Activated naive CD8-positive, alpha-beta T cell treated with anti-CD3 and anti-CD28 coated beads, Interleukin-2, amount 50 U/mL, for 24 hours (primary cell): ENCODE data around the gene THSD7B.
"Not testable (repeated sequence)": the region's sequence is repeated elsewhere in the genome, so short reads cannot be mapped to it uniquely, and the experiment has no call there.

ENCODE experiments used
- ATAC-seq: fragments of 150-1000 bp; cut with Tn5 transposase; one replicate; pipeline ENCODE4 v1.10.0; 2021
- DNase-seq: peaks from one replicate; pipeline ENCODE4 v3.0.0; 2021
- H3K27ac Mint-ChIP-seq: one replicate; pipeline ENCODE4 v1.8.0; 2021; ENCODE audit warnings: mild to moderate bottlenecking, mixed read lengths
- H3K27me3 Mint-ChIP-seq: one replicate; pipeline ENCODE4 v1.8.0; 2021; ENCODE audit warnings: mixed read lengths
- H3K36me3 Mint-ChIP-seq: one replicate; pipeline ENCODE4 v1.8.0; 2021; ENCODE audit warnings: low read depth, mixed read lengths
- H3K4me1 Mint-ChIP-seq: one replicate; pipeline ENCODE4 v1.8.0; 2021; ENCODE audit warnings: mixed read lengths
- H3K4me3 Mint-ChIP-seq: one replicate; pipeline ENCODE4 v1.8.0; 2021; ENCODE audit warnings: mild to moderate bottlenecking, moderate library complexity, mixed read lengths
- H3K9me3 Mint-ChIP-seq: one replicate; pipeline ENCODE4 v1.8.0; 2021; ENCODE audit warnings: mixed read lengths

The THSD7B gene

DNA sequence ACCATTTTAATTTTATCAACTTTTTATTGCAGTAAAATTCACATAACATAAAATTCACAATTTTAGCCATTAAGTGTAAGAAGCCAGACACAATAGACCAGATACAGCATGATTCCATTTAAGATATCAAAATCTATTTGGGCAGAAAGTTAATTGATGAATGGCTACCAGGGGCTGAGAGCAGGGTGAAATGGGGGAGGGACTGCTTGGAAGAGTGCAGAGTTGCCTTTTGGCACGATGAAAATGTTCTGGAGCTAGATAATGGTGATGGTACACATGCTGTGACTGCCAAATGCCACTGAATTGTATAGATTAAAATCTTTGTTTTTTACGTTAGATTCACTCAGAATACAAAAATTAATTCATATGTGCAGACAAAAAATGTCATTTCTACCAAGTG lies 909.6 kb downstream of the THSD7B start:
- ATAC-seq: no peak
- Mint-ChIP-seq H3K4me3 (no peak overlapping the region), H3K36me3 (no peaks in the 10 kb centered on the region), H3K27ac (no peak overlapping the region), H3K27me3 (no peaks in the 10 kb centered on the region), H3K9me3 (no peaks in the 10 kb centered on the region), H3K4me1 (no peaks in the 10 kb centered on the region)
- DNase-seq: no peak

DNA sequence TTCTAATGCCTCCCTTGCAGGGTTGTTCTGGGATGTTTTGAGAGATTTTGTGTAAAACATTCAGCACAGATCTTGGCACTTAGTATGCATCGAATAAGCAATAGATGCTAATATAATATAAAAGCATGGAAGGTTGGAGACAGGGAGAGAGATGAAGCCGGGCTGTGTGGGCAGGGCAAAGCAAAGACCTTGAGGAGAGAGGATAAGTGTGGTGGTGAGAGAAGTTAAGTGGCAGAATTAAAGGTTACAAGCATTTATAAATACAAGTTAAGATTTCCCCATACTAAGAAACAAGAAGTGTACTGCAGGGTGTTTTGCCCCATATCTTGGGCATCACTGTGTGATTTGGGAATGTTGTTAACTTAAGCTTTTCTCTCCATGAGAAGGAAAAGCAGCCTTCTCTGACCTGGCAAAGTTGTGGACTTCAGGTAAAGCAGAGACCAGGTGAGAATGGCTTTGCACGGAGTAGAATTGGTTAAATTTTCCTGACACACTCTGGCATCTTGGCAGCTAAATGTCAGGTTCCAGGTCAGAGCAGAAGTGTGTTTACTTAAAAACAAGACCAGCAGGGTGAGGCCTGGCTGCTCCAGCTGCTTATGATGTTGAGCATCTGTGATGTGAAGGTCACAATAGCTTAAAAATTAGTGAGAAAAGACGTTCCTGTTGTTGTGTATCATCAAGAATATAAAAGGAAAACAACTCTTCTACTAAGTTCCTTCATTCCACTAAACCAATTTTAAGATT lies 910.4 kb downstream of the THSD7B start:
- Mint-ChIP-seq H3K4me3 (no peak overlapping the region), H3K4me1 (no peaks in the 10 kb centered on the region), H3K27me3 (no peaks in the 10 kb centered on the region), H3K27ac (no peak overlapping the region), H3K36me3 (no peaks in the 10 kb centered on the region), H3K9me3 (no peaks in the 10 kb centered on the region)
- DNase-seq (no peak), ATAC-seq (no peak)

DNA sequence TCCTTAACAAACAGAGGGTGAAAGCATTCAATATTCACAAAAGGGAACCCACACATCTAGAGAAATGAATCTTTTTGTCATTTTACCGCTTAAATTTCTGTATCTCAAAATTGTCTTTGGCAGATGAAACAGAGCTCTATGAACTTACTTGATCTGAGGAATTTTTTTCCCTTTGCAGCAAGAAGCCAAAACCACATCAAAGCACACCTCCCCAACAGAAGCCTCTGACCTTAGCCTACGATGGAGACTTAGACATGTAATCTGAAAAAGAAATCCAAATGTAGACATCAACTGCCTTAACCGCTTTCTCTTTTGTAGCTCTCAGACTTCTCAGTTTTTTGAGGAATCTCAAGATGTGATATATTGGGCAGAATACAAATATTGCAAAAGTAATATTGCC lies 911.0 kb downstream of the THSD7B start:
- no peak overlapping the region for H3K27ac Mint-ChIP-seq
- H3K4me1 Mint-ChIP-seq: no peaks in the 10 kb centered on the region
- H3K36me3 Mint-ChIP-seq: no peaks in the 10 kb centered on the region
- no peaks in the 10 kb centered on the region for H3K9me3 Mint-ChIP-seq
- H3K27me3 Mint-ChIP-seq: no peaks in the 10 kb centered on the region
- H3K4me3 Mint-ChIP-seq: no peak overlapping the region
- no peak for ATAC-seq
- DNase-seq: no peak

DNA sequence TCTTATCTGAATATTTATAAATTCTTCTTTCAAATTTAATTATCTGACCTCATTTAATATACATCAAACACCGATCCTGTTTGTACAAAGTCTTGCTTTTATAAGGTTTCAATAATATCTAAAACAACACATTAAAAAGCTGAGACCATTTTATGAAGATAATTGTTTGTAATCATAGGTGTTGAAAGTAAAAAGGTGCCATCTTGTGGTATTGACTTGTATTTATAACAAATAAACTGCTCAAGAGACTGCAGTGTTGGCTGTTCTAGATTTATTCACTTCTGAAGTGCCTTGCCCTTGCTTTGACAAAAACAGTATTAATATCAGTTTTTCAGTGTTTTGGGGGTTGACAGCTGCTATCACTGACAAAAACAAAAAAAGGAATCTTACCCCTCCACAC lies 912.1 kb downstream of the THSD7B start:
- no peaks in the 10 kb centered on the region for H3K4me1 Mint-ChIP-seq
- H3K36me3 Mint-ChIP-seq: no peaks in the 10 kb centered on the region
- no peak overlapping the region for H3K4me3 Mint-ChIP-seq
- DNase-seq: no peak
- no peaks in the 10 kb centered on the region for H3K27me3 Mint-ChIP-seq
- no peak for ATAC-seq
- no peaks in the 10 kb centered on the region for H3K9me3 Mint-ChIP-seq
- no peak overlapping the region for H3K27ac Mint-ChIP-seq

DNA sequence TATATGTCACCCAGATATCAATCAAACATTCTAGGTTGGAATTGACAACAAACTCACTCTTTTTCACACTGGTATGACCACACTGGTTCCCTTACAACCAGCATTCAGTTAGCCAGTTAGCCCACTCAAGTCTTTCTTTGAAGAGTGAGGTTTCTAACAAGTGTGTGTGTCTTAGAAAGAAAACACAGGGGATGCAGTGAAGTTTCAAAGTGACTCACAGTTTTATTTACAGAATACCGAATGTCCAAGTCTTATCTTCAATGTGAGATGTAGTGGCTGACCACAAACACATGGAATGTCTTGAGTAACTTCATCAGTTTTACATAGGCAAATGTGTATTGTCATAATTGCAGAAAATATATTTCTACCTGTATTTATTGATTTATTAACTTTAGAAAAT lies 924.2 kb downstream of the THSD7B start:
- no peak for DNase-seq

GRCh38 chr2:137693534-137693933 lies 928.2 kb downstream of the THSD7B start:
- Mint-ChIP-seq H3K36me3 (no peaks in the 10 kb centered on the region), H3K4me3 (no peak overlapping the region), H3K27ac (no peak overlapping the region), H3K27me3 (no peaks in the 10 kb centered on the region), H3K9me3 (no peaks in the 10 kb centered on the region), H3K4me1 (no peaks in the 10 kb centered on the region)
- ATAC-seq (no peak), DNase-seq (no peak)

More for the DNA sequence above, 924.2 kb downstream of the THSD7B start:
- no peak for ATAC-seq
- Mint-ChIP-seq H3K36me3 (no peaks in the 10 kb centered on the region), H3K27me3 (no peaks in the 10 kb centered on the region), H3K4me3 (no peak overlapping the region), H3K4me1 (no peaks in the 10 kb centered on the region), H3K27ac (no peak overlapping the region), H3K9me3 (no peaks in the 10 kb centered on the region)

DNA sequence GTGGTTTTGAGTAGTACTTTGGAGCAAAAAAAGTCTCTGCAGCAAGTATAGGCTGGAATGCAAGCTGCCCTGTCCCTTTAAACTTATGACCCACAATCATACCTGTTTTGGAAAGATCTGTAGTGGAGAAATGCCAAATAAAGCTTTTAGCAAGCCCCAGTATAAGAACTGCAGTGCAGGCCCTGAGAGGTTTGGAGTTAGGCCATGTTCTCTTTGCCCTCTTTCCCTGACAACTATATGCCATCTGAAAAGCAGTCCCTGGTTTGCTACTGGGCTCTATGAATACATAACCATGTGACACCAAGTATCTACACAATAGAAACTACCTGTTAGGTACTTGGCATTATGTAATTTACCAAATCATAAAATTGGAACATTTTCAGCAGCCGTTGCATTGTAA lies 931.6 kb downstream of the THSD7B start:
- Mint-ChIP-seq H3K4me3 (no peak overlapping the region), H3K27me3 (no peaks in the 10 kb centered on the region), H3K9me3 (no peaks in the 10 kb centered on the region), H3K4me1 (no peaks in the 10 kb centered on the region), H3K36me3 (no peaks in the 10 kb centered on the region), H3K27ac (no peak overlapping the region)
- ATAC-seq: no peak
- DNase-seq: no peak

DNA sequence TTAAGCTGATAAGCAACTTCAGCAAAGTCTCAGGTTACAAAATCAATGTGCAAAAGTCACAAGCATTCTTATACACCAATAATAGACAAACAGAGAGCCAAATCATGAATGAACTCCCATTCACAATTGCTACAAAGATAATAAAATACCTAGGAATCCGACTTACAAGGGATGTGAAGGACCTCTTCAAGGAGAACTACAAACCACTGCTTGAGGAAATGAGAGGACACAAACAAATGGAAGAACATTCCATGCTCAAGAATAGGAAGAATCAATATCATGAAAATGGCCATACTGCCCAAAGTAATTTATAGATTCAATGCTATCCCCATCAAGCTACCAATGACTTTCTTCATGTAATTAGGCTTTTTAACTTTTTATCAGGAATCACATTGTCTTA lies 934.9 kb downstream of the THSD7B start:
- H3K4me1 Mint-ChIP-seq, H3K4me3 Mint-ChIP-seq, DNase-seq, H3K9me3 Mint-ChIP-seq, H3K36me3 Mint-ChIP-seq, H3K27ac Mint-ChIP-seq, H3K27me3 Mint-ChIP-seq, ATAC-seq: not testable (repeated sequence)

GRCh38 chr2:137700681-137701080 lies 935.3 kb downstream of the THSD7B start:
- Mint-ChIP-seq H3K27ac (no peak overlapping the region), H3K4me1 (no peaks in the 10 kb centered on the region), H3K27me3 (no peaks in the 10 kb centered on the region), H3K4me3 (no peak overlapping the region), H3K36me3 (no peaks in the 10 kb centered on the region), H3K9me3 (no peaks in the 10 kb centered on the region)
- ATAC-seq: no peak
- no peak for DNase-seq

GRCh38 chr2:137705296-137705695 lies 940.0 kb downstream of the THSD7B start:
- Mint-ChIP-seq H3K36me3 (no peaks in the 10 kb centered on the region), H3K9me3 (peaks cover 1% of the 10 kb centered on the region), H3K4me1 (no peaks in the 10 kb centered on the region), H3K27ac (no peak overlapping the region), H3K27me3 (no peaks in the 10 kb centered on the region), H3K4me3 (no peak overlapping the region)
- DNase-seq: no peak
- ATAC-seq: no peak

GRCh38 chr2:137706786-137707613 lies 941.7 kb downstream of the THSD7B start:
- Mint-ChIP-seq H3K27ac (no peak overlapping the region), H3K9me3 (peaks cover 11% of the 10 kb centered on the region), H3K4me3 (no peak overlapping the region), H3K4me1 (no peaks in the 10 kb centered on the region), H3K27me3 (no peaks in the 10 kb centered on the region), H3K36me3 (no peaks in the 10 kb centered on the region)
- ATAC-seq: no peak
- DNase-seq: no peak

DNA sequence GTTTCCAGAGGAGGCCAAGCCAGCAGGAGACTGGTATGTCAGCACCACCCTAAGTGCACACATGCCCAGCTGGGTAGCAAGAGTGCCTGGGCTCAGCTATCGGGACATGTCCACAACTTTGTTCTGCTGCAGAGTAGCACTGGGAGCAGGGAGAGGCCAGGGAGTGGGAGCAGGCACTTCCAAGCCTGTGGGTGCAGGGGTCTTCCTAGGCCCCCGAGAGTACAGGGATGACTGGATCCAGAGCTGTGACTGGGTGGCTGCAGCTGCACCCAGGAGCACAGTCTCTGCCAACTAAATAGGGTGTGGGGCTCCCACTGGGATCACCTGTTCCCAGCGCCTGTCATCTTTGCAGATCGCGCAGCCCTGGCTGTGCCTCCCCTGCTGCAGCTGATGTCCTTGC lies 943.0 kb downstream of the THSD7B start:
- Mint-ChIP-seq H3K4me1 (no peaks in the 10 kb centered on the region), H3K36me3 (no peaks in the 10 kb centered on the region), H3K4me3 (no peak overlapping the region), H3K27ac (no peak overlapping the region), H3K9me3 (peaks cover 11% of the 10 kb centered on the region), H3K27me3 (no peaks in the 10 kb centered on the region)
- DNase-seq (no peak), ATAC-seq (no peak)

DNA sequence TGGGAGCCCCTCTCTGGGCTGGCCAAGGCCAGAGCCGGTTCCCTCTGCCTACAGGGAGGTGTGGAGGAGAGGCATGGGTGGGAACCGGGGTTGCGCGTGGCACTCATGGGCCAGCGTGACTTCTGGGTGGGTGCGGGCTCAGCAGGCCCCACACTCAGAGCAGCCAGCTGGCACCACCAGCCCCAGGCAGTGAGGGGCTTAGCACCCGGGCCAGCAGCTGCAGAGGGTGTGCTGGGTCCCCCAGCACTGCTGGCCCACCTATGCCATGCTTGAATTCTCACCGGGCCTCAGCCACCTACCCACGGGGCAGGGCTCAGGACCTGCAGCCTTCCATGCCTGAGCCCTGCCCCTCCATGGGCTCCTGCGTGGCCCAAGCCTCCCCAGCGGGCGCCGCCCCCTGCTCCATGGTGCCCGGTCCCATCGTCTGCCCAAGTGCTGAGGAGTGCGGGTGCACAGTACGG lies 950.4 kb downstream of the THSD7B start:
- no peak overlapping the region for H3K4me3 Mint-ChIP-seq

DNA sequence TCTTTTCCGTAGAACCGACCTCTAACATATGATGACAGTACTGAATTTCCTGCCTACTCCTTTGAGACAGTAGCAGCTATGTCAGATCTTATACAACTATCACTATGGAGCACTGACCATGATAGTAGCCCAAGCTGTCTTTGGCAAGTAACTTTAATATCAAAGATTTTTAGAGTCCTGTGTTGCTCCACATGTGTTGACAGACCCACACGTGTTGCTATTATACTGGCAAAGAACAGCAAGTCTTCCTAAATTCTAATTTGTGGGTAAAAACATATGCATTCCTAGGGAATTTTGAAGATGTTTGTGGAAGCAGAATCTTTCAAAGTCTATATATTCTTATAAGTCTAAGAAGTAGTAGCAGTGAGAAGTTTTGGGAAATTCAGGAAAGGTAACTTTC lies 953.4 kb downstream of the THSD7B start:
- ATAC-seq (no peak), DNase-seq (no peak)
- H3K4me1 Mint-ChIP-seq: no peaks in the 10 kb centered on the region
- H3K9me3 Mint-ChIP-seq: peaks cover 2% of the 10 kb centered on the region
- no peaks in the 10 kb centered on the region for H3K27me3 Mint-ChIP-seq
- H3K27ac Mint-ChIP-seq: no peak overlapping the region
- H3K36me3 Mint-ChIP-seq: no peaks in the 10 kb centered on the region
- H3K4me3 Mint-ChIP-seq: no peak overlapping the region

More for the DNA sequence above, 950.4 kb downstream of the THSD7B start:
- DNase-seq (no peak), ATAC-seq (no peak)
- Mint-ChIP-seq H3K9me3 (peaks cover 6% of the 10 kb centered on the region), H3K27ac (no peak overlapping the region), H3K4me1 (no peaks in the 10 kb centered on the region), H3K27me3 (no peaks in the 10 kb centered on the region), H3K36me3 (no peaks in the 10 kb centered on the region)

- no peaks in the 10 kb centered on the region for H3K27me3 Mint-ChIP-seq
- H3K9me3 Mint-ChIP-seq: peaks cover 5% of the 10 kb centered on the region
- no peak overlapping the region for H3K27ac Mint-ChIP-seq
- no peak overlapping the region for H3K4me3 Mint-ChIP-seq
- DNase-seq (no peak), ATAC-seq (no peak)
- H3K4me1 Mint-ChIP-seq: no peaks in the 10 kb centered on the region
- H3K36me3 Mint-ChIP-seq: no peaks in the 10 kb centered on the region
These were observed 956.4 kb downstream of the THSD7B start for GRCh38 chr2:137721733-137722132.
